GM23248 (cell line): ENCODE data around the gene DDX23.
"Not testable (repeated sequence)": the region's sequence is repeated elsewhere in the genome, so short reads cannot be mapped to it uniquely, and the experiment has no call there.

Experiments
- EZH2 ChIP-seq: fragments of 200-600 bp; sonication (generic); IDR thresholded peaks from 2 replicates; pipeline ENCODE4 v1.6.1; 2018; ENCODE audit warnings: antibody characterized with exemption, mild to moderate bottlenecking; ENCODE audit not compliant: insufficient read depth, poor library complexity, severe bottlenecking
- EZH2phosphoT487 ChIP-seq: fragments of 200-600 bp; sonication (generic); IDR thresholded peaks from 2 replicates; pipeline ENCODE4 v1.6.1; 2018; ENCODE audit warnings: antibody characterized with exemption, moderate library complexity, mild to moderate bottlenecking, low read depth; ENCODE audit not compliant: insufficient read depth

DNA sequence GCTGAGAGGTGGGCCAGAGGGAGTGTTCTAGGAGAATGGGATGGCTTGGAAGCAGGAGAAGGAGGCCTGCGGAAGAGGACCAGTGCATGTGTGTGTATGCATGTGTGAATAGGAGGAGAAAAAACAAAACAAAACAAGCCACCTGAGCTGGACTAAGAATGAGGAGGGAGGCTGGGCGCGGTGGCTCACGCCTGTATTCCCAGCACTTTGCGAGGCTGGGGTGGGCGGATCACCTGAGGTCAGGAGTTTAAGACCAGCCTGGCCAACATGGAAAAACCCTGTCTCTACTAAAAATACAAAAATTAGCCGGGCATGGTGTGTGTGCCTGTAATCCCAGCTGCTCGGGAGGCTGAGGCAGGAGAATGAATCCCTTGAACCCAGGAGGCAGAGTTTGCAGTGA is 21.6 kb upstream of the DDX23 start:
- not testable (repeated sequence) for TF ChIP-seq EZH2, EZH2phosphoT487
